ENCODE results near the gene L1CAM. TPM values are rescaled to one million over a fixed set of nuclear protein-coding genes. Genes with fewer than 3 reads are reported as not detected.

The L1CAM gene
- total and polyA plus RNA-seq, 4 donors: 0.28 to 0.59 (median 0.39) TPM; not detected in 1

GRCh38 chrX:153862369-153863250 lies 23.4 kb downstream of the L1CAM start:
- Histone ChIP-seq H3K36me3 (ENCODE audit: control insufficient read depth in 4 of 4, insufficient read depth in 3 of 4, low read depth in 1 of 4, low read length in 3 of 4) (no peaks in the 10 kb centered on the region), H3K9ac (ENCODE audit: low read depth in 1 of 2, low read length in 2 of 2) (no peak overlapping the region), H3K27me3 (ENCODE audit: control insufficient read depth in 4 of 4, insufficient read depth in 4 of 4, low read length in 3 of 4) (no peaks in the 10 kb centered on the region), H3K27ac (ENCODE audit: low read depth in 1 of 2, low read length in 2 of 2) (no peak overlapping the region), H3K4me3 (ENCODE audit: low read depth in 1 of 3, low read length in 3 of 3) (no peak overlapping the region), H3K4me1 (ENCODE audit: control insufficient read depth in 4 of 4, insufficient read depth in 4 of 4, low read length in 3 of 4) (no peaks in the 10 kb centered on the region), H3K9me3 (ENCODE audit: control insufficient read depth in 4 of 4, low read length in 3 of 4) (no peaks in the 10 kb centered on the region)
- WGBS: 52% methylated on average over 22 of the region's 22 CpGs
- no peak for DNase-seq (ENCODE audit: low spot score)
- no peak for TF ChIP-seq EGR1 (IDR thresholded peaks at IDR 0.05; ENCODE audit: low read depth in 2 of 2)
- TF ChIP-seq YY1 (IDR thresholded peaks at IDR 0.05): no peak
- TF ChIP-seq FOXA1 (IDR thresholded peaks at IDR 0.05): no peak
- TF ChIP-seq ATF3 (IDR thresholded peaks at IDR 0.05): no peak
- no peak for TF ChIP-seq HNF4A (conservative IDR thresholded peaks at IDR 0.05)
- no peak for TF ChIP-seq GABPA (IDR thresholded peaks at IDR 0.05 in 1 of 2, conservative IDR thresholded peaks at IDR 0.05 in 1 of 2)
- no peak for TF ChIP-seq FOXA2 (IDR thresholded peaks at IDR 0.05)
- no peak for TF ChIP-seq RXRA (IDR thresholded peaks at IDR 0.05)

GRCh38 chrX:153861733-153862310 lies 24.2 kb downstream of the L1CAM start:
- no peak for DNase-seq (ENCODE audit: low spot score)
- no peaks in the 10 kb centered on the region for H3K4me1 ChIP-seq (ENCODE audit: control insufficient read depth in 4 of 4, insufficient read depth in 4 of 4, low read length in 3 of 4)
- no peaks in the 10 kb centered on the region for H3K27me3 ChIP-seq (ENCODE audit: control insufficient read depth in 4 of 4, insufficient read depth in 4 of 4, low read length in 3 of 4)
- H3K9ac ChIP-seq (ENCODE audit: low read depth in 1 of 2, low read length in 2 of 2): no peak overlapping the region
- no peak overlapping the region for H3K27ac ChIP-seq (ENCODE audit: low read depth in 1 of 2, low read length in 2 of 2)
- no peaks in the 10 kb centered on the region for H3K36me3 ChIP-seq (ENCODE audit: control insufficient read depth in 4 of 4, insufficient read depth in 3 of 4, low read depth in 1 of 4, low read length in 3 of 4)
- WGBS: 63% methylated on average over 21 of the region's 21 CpGs
- no peak overlapping the region for H3K4me3 ChIP-seq (ENCODE audit: low read depth in 1 of 3, low read length in 3 of 3)
- TF ChIP-seq HNF4A (conservative IDR thresholded peaks at IDR 0.05) (no peak), ATF3 (IDR thresholded peaks at IDR 0.05) (no peak), MAX (IDR thresholded peaks at IDR 0.05) (no peak), SP1 (IDR thresholded peaks at IDR 0.05) (no peak), CTCF (IDR thresholded peaks at IDR 0.05; ENCODE audit: low read depth, low read length, missing input control) (no peak), TAF1 (conservative IDR thresholded peaks at IDR 0.05) (no peak), RAD21 (IDR thresholded peaks at IDR 0.05) (no peak), YY1 (IDR thresholded peaks at IDR 0.05) (no peak), HNF4G (IDR thresholded peaks at IDR 0.05) (no peak), FOXA2 (IDR thresholded peaks at IDR 0.05) (no peak), FOXA1 (IDR thresholded peaks at IDR 0.05) (no peak), NR2F2 (IDR thresholded peaks at IDR 0.05) (no peak), ZBTB33 (IDR thresholded peaks at IDR 0.05) (no peak), RXRA (IDR thresholded peaks at IDR 0.05) (no peak), REST (IDR thresholded peaks at IDR 0.05) (no peak), GABPA (IDR thresholded peaks at IDR 0.05 in 1 of 2, conservative IDR thresholded peaks at IDR 0.05 in 1 of 2) (no peak), JUND (IDR thresholded peaks at IDR 0.05) (no peak), EGR1 (IDR thresholded peaks at IDR 0.05; ENCODE audit: low read depth in 2 of 2) (no peak)
- H3K9me3 ChIP-seq (ENCODE audit: control insufficient read depth in 4 of 4, low read length in 3 of 4): no peaks in the 10 kb centered on the region
